HepG2 (cell line): ENCODE data around the gene BIRC3. TPM values are rescaled to one million over a fixed set of nuclear protein-coding genes. Genes with fewer than 3 reads are reported as not detected.

Experiments
- AKAP8 ChIP-seq: sonication (generic); formaldehyde crosslinking; IDR thresholded peaks from 2 replicates; pipeline ENCODE4 v1.5.1; 2020; ENCODE audit warnings: mild to moderate bottlenecking, missing genetic modification reagents
- ATM ChIP-seq: fragments of 450-650 bp; IDR thresholded peaks from 2 replicates; pipeline ENCODE4 v1.7.1; 2017; ENCODE audit warnings: mild to moderate bottlenecking, borderline replicate concordance
- BORCS8-MEF2B ChIP-seq: sonication (generic); formaldehyde crosslinking; IDR thresholded peaks from 2 replicates; pipeline ENCODE4 v1.8.0; 2022; ENCODE audit warnings: mild to moderate bottlenecking, missing genetic modification reagents
- CBX1 ChIP-seq: IDR thresholded peaks from one replicate; pipeline ENCODE4 v1.6.1; 2016; ENCODE audit warnings: antibody characterized with exemption, low read depth
- CENPT ChIP-seq: sonication (generic); formaldehyde crosslinking; IDR thresholded peaks from 2 replicates; pipeline ENCODE4 v1.8.0; 2022; ENCODE audit warnings: low read depth, mild to moderate bottlenecking, moderate library complexity, missing genetic modification reagents
- DPF2 ChIP-seq: sonication (generic); formaldehyde crosslinking; IDR thresholded peaks from 2 replicates; pipeline ENCODE4 v1.4.0; 2020; ENCODE audit warnings: mild to moderate bottlenecking, low read depth, missing genetic modification reagents, borderline replicate concordance
- FOXK2 ChIP-seq: fragments of 450-650 bp; IDR thresholded peaks from 2 replicates; pipeline ENCODE4 v1.6.1; 2016
- HHEX ChIP-seq: IDR thresholded peaks from 2 replicates; pipeline ENCODE4 v1.6.1; 2016; ENCODE audit warnings: control low read depth
- HNF1B ChIP-seq: sonication (generic); formaldehyde crosslinking; IDR thresholded peaks from 2 replicates; pipeline ENCODE4 v1.5.1; 2020; ENCODE audit warnings: mild to moderate bottlenecking, moderate library complexity, missing genetic modification reagents
- IKZF4 ChIP-seq: sonication (generic); formaldehyde crosslinking; IDR thresholded peaks from 2 replicates; pipeline ENCODE4 v1.5.1; 2020; ENCODE audit warnings: borderline replicate concordance, mild to moderate bottlenecking, low read depth, missing genetic modification reagents; ENCODE audit errors: not compliant biosample characterization
- JUN ChIP-seq: sonication (generic); formaldehyde crosslinking; IDR thresholded peaks from 2 replicates; pipeline ENCODE4 v1.4.0; 2020; ENCODE audit warnings: mild to moderate bottlenecking, missing genetic modification reagents
- KMT2B ChIP-seq: IDR thresholded peaks from 2 replicates; pipeline ENCODE4 v1.6.1; 2016; ENCODE audit warnings: missing genetic modification reagents, missing compliant biosample characterization
- NAIF1 ChIP-seq: sonication (generic); formaldehyde crosslinking; IDR thresholded peaks from 2 replicates; pipeline ENCODE4 v1.5.0; 2020; ENCODE audit warnings: mild to moderate bottlenecking, missing genetic modification reagents, borderline replicate concordance
- NFE2 ChIP-seq: sonication (generic); formaldehyde crosslinking; IDR thresholded peaks from 2 replicates; pipeline ENCODE4 v1.4.0; 2020; ENCODE audit warnings: missing genetic modification reagents
- PHB2 ChIP-seq: fragments of 450-650 bp; IDR thresholded peaks from 2 replicates; pipeline ENCODE4 v1.6.1; 2018; ENCODE audit not compliant: partially characterized antibody
- PHF5A ChIP-seq: IDR thresholded peaks from one replicate; pipeline ENCODE4 v1.6.1; 2018; ENCODE audit warnings: low read depth, missing genetic modification reagents; ENCODE audit not compliant: unreplicated experiment
- RFXANK ChIP-seq: IDR thresholded peaks from 2 replicates; pipeline ENCODE4 v1.6.1; 2016
- SETDB1 ChIP-seq: sonication (generic); formaldehyde crosslinking; IDR thresholded peaks from 2 replicates; pipeline ENCODE4 v1.5.1; 2020; ENCODE audit warnings: missing genetic modification reagents, mild to moderate bottlenecking, borderline replicate concordance
- SMYD3 ChIP-seq: sonication (generic); formaldehyde crosslinking; IDR thresholded peaks from 2 replicates; pipeline ENCODE4 v1.8.1; 2023; ENCODE audit warnings: mild to moderate bottlenecking, missing genetic modification reagents
- SP2 ChIP-seq: sonication (generic); formaldehyde crosslinking; IDR thresholded peaks from 2 replicates; pipeline ENCODE4 v1.5.1; 2020; ENCODE audit warnings: mild to moderate bottlenecking, missing genetic modification reagents
- TSC22D2 ChIP-seq: sonication (generic); formaldehyde crosslinking; IDR thresholded peaks from 2 replicates; pipeline ENCODE4 v1.5.1; 2020; ENCODE audit warnings: missing genetic modification reagents, mild to moderate bottlenecking, borderline replicate concordance
- WIZ ChIP-seq: sonication (generic); formaldehyde crosslinking; IDR thresholded peaks from 2 replicates; pipeline ENCODE4 v1.5.1; 2020; ENCODE audit warnings: mild to moderate bottlenecking, missing genetic modification reagents
- ZNF143 ChIP-seq: sonication (generic); formaldehyde crosslinking; IDR thresholded peaks from 2 replicates; pipeline ENCODE4 v1.4.0; 2020; ENCODE audit warnings: missing genetic modification reagents
- ZNF253 ChIP-seq: sonication (generic); formaldehyde crosslinking; IDR thresholded peaks from 2 replicates; pipeline ENCODE4 v1.8.0; 2022; ENCODE audit warnings: mild to moderate bottlenecking, missing genetic modification reagents, borderline replicate concordance
- ZNF274 ChIP-seq: sonication (generic); formaldehyde crosslinking; IDR thresholded peaks from 2 replicates; pipeline ENCODE4 v1.5.1; 2020; ENCODE audit warnings: mild to moderate bottlenecking, missing genetic modification reagents
- ZNF652 ChIP-seq: IDR thresholded peaks from 2 replicates; pipeline ENCODE4 v1.6.1; 2016; ENCODE audit warnings: low read depth, borderline replicate concordance
- ZNF704 ChIP-seq: sonication (generic); formaldehyde crosslinking; IDR thresholded peaks from 2 replicates; pipeline ENCODE4 v1.8.1; 2023; ENCODE audit warnings: mild to moderate bottlenecking, inconsistent platforms, moderate library complexity, missing genetic modification reagents, borderline replicate concordance
- ZNF761 ChIP-seq: sonication (generic); formaldehyde crosslinking; conservative IDR thresholded peaks from 2 replicates; pipeline ENCODE4 v1.4.0; 2020; ENCODE audit warnings: mild to moderate bottlenecking, missing genetic modification reagents
- polyA plus RNA-seq, 8 experiments: library from polyadenylated mRNA; depleted of rRNA in 3 of 8; stranded (reverse) in 7 of 8; unstranded in 1 of 8; fragments of >200 nt; fragmentation: Illumina TruSeq in 4 of 8; extraction: Trizol in 4 of 8; gene quantifications; 2 replicates each; pipeline versions ENCODE4 v1.2.1 to v1.2.3, GENCODE V29; 2011 to 2016; ENCODE audit warnings: low read depth in 4 of 8, missing spikeins in 1 of 8, mixed read lengths in 1 of 8; ENCODE audit not compliant: insufficient read depth in 1 of 8
- total RNA-seq, 5 experiments: library from RNA; depleted of rRNA; stranded (reverse); fragments of >200 nt; fragmentation: Illumina TruSeq; extraction: Trizol; gene quantifications; 2 replicates each; pipeline ENCODE4 v1.2.3, GENCODE V29; 2016; ENCODE audit warnings: low read depth in 1 of 5
- TF ChIP-seq, protein P1 (sequence below): sonication (generic); formaldehyde crosslinking; IDR thresholded peaks from 2 replicates; pipeline ENCODE4 v1.8.0; 2022; ENCODE audit warnings: missing genetic modification reagents, low read depth, mild to moderate bottlenecking, borderline replicate concordance

The BIRC3 gene
- total and polyA plus RNA-seq, 2 of the 13 experiments (the other 11 are each of a cell fraction or from before 2014, with no cell fraction given), result 0.41 to 4.2 TPM

DNA sequence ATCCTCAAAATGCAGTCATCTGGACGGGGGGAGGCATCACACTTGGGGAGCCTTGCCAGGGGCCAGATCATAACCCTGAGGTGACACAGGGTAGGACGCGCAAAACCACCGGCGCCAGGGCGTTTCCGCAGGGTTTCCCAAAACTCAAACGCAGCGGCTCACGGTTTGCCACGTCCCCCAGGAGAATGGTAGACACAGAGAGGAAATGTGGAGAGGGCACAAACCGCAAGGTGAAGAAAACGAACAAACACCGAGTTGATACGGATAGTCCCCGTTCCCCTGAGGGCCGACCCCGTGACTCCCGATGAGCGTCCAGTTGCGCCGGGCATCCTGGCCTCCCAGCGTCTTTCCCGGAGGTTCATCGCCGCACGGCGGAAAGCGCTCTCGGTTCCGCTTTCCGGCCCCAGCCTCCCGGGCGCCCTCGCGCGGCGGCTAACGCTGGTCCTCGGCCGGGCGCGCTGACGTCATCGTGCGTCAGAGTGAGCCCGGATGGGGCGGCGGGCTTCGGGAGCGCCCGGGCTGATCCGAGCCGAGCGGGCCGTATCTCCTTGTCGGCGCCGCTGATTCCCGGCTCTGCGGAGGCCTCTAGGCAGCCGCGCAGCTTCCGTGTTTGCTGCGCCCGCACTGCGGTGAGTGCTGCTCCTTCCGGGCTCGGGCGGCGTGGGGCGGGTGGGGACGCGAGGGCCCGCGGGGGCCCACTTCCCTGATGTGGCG, 29.6 kb downstream of the BIRC3 start, which contains the start of gene BIRC2 (continued):
- TF ChIP-seq ZNF274 (CRISPR knock-in tag) (peak; percentile 89; the same call in 1 of the 2 replicates), NAIF1 (CRISPR knock-in tag) (no peak), FOXK2 (no peak), PHB2 (no peak), SP2 (CRISPR knock-in tag) (no peak), BORCS8-MEF2B (CRISPR knock-in tag) (peak; percentile 79; the same call in 1 of the 2 replicates), ZNF652 (CRISPR knock-in tag) (no peak), ZNF761 (peak; percentile 75), KMT2B (peak; percentile 92), ZNF704 (CRISPR knock-in tag) (peak; percentile 44; the same call in 1 of the 2 replicates), ZNF143 (CRISPR knock-in tag) (peak; percentile 71), SMYD3 (CRISPR knock-in tag) (peak; percentile 84), IKZF4 (no peak), CBX1 (peak; percentile 69), PHF5A (CRISPR knock-in tag) (peak; percentile 49), RFXANK (CRISPR knock-in tag) (no peak), NFE2 (CRISPR knock-in tag) (no peak), HNF1B (CRISPR knock-in tag) (peak; percentile 65; the same call in 1 of the 2 replicates), JUN (CRISPR knock-in tag) (peak; percentile 78; the same call in 1 of the 2 replicates), TSC22D2 (CRISPR knock-in tag) (no peak), DPF2 (CRISPR knock-in tag) (no peak), HHEX (CRISPR knock-in tag) (no peak), ATM (no peak), CENPT (CRISPR knock-in tag) (no peak), SETDB1 (CRISPR knock-in tag) (no peak), WIZ (CRISPR knock-in tag) (0 out of 2 replicates have a peak, but pooled peaks have one; percentile 64), ZNF253 (no peak), AKAP8 (no peak; the same call in 1 of the 2 replicates)
- TF ChIP-seq, protein P1, sequence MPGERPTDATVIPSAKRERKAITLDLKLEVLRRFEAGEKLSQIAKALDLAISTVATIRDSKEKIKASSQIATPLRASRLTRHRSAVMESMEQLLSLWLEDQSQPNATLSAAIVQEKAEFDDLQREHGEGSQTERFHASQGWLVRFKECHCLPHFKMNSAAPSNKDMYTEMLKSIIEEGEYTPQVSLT (CRISPR knock-in tag), result no peak
